ENCODE results near the gene PIEZO1. TPM values are rescaled to one million over a fixed set of nuclear protein-coding genes. Genes with fewer than 3 reads are reported as not detected.

The PIEZO1 gene
- total RNA-seq, 4 donors from 2014 or later = 81.2 to 145 (median 113) TPM

DNA sequence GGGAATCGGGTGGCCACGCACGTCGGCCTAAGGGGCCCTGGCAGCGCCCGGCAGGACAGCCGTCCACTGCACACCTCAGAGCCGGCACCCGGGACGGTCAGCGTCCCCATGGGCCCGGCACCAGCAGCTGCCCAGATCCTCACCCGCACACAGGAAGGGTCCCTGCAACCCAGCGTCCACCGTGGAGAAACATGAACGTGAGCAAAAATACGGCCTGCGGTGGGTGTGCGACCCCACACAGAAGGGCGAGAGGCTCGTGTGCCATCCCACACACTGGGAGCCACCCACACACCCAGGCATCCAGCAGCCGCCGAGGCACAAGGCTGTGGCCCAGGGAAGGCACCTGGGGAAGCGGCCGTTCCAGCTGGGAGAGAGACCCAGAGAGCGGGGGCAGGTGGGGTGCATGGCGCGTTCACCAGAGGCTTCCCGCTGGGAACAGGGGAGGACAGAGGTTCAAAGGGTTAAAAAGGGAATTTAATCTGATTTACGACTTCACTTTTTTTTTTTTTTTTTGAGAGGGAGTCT lies 6.4 kb downstream of the PIEZO1 start:
- H3K36me3 ChIP-seq = no peaks in the 10 kb centered on the region
- intact Hi-C loops (cut with DNase I) = no loop called here
- H3K4me3 ChIP-seq (replicated peaks in 1 of 3) = no peak overlapping the region
- TF ChIP-seq, protein P1, sequence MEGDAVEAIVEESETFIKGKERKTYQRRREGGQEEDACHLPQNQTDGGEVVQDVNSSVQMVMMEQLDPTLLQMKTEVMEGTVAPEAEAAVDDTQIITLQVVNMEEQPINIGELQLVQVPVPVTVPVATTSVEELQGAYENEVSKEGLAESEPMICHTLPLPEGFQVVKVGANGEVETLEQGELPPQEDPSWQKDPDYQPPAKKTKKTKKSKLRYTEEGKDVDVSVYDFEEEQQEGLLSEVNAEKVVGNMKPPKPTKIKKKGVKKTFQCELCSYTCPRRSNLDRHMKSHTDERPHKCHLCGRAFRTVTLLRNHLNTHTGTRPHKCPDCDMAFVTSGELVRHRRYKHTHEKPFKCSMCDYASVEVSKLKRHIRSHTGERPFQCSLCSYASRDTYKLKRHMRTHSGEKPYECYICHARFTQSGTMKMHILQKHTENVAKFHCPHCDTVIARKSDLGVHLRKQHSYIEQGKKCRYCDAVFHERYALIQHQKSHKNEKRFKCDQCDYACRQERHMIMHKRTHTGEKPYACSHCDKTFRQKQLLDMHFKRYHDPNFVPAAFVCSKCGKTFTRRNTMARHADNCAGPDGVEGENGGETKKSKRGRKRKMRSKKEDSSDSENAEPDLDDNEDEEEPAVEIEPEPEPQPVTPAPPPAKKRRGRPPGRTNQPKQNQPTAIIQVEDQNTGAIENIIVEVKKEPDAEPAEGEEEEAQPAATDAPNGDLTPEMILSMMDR (IDR thresholded peaks at IDR 0.05) = no peak
- TF ChIP-seq POLR2A (IDR thresholded peaks at IDR 0.05) = no peak
- H3K27ac ChIP-seq = no peak overlapping the region
- H3K9me3 ChIP-seq = no peaks in the 10 kb centered on the region
- 87 to 90% methylated on average over 19 to 26 of the region's 30 CpGs for WGBS, 2 donors
- H3K4me1 ChIP-seq = peaks cover 19 to 52% of the 10 kb centered on the region in 2 donors
- no peaks in the 10 kb centered on the region for H3K27me3 ChIP-seq
- no peak for DNase-seq

DNA sequence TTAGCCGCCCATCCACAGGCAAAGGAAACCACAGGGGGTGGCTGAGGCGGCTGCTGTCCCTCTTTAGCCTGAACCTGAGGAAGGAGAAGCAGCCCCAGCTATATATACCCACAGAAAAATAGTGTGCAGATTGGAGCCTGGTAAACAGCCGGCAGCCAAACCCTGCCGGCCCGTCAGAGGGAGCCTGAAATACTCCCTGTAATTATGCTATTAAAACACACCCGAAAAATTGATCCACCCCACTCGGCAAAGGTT lies 6.8 kb downstream of the PIEZO1 start:
- H3K36me3 ChIP-seq = no peaks in the 10 kb centered on the region
- intact Hi-C loops (cut with DNase I) = no loop called here
- H3K27ac ChIP-seq = no peak overlapping the region
- no peaks in the 10 kb centered on the region for H3K9me3 ChIP-seq
- TF ChIP-seq POLR2A (IDR thresholded peaks at IDR 0.05) = no peak
- TF ChIP-seq, protein P1 (IDR thresholded peaks at IDR 0.05) = no peak
- 87 to 88% methylated on average over 7 of the region's 7 CpGs for WGBS, 2 donors
- no peak for DNase-seq
- no peaks in the 10 kb centered on the region for H3K27me3 ChIP-seq
- H3K4me3 ChIP-seq (replicated peaks in 1 of 3) = no peak overlapping the region
- peaks cover 17 to 52% of the 10 kb centered on the region in 2 donors for H3K4me1 ChIP-seq

DNA sequence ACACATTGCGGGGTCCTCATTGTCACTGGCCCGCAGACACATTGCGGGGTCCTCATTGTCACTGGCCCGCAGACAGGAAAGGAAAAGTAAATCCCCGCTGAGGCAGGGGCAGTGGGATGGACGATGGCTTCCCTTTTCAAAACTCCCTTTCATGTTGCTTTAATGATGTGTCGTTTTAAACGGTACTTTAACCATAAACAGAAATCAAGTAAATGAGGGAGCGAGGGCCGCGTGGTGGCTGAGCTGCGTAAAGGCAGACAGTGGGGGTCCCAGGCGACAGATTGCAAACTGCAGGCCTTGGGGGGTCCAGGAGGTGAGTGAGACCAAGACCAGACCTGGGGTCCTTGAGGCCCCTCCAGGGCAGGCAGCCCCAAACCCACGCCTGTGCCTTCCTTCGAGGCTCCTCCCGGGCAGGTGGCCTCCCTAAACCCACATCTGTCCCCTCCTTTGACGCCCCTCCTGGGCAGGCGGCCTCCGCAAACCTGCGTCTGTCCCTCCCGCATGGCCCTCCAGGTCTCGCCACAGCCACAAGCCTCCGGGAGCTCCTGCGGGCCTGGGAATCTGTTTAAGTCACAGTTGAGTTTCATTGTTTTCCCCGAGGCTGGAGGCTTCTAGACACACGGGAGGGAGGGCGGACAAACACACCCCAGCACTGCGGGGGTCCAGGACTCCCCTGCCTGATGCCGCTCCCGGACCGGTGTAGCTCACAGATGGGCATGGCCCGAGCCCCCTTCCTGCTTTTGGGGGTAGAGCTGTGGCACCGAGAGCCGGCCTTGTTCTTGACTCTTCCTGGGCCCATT lies 7.3 kb downstream of the PIEZO1 start:
- Histone ChIP-seq H3K4me1 (peaks cover 12 to 54% of the 10 kb centered on the region in 2 donors), H3K4me3 (replicated peaks in 1 of 3) (no peak overlapping the region), H3K27ac (no peak overlapping the region), H3K27me3 (no peaks in the 10 kb centered on the region), H3K9me3 (no peaks in the 10 kb centered on the region), H3K36me3 (no peaks in the 10 kb centered on the region)
- DNase-seq = no peak
- intact Hi-C loops (cut with DNase I) = no loop called here
- WGBS, 2 donors = 88 to 89% methylated on average over 26 to 28 of the region's 34 CpGs
- no peak for TF ChIP-seq POLR2A (IDR thresholded peaks at IDR 0.05)
- TF ChIP-seq, protein P1 (IDR thresholded peaks at IDR 0.05) = no peak

DNA sequence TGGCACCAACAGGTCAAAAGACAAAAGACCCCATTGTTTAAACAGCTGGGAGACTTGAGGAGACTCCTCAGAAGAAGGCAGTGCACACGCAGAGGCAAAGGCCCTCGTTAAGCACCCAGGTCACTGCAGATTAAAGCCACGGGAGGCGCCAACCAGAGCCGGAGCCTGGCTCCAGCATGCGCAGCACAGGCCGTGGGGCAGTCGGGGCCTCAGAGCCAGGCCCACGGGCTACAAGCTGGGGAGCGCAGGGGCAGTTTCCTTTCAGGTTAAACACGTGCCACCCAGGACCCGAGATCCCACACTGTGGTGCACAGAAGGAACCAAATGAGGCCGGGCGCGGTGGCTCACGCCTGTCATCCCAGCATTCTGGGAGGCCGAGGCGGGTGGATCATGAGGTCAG lies 9.2 kb downstream of the PIEZO1 start:
- no peaks in the 10 kb centered on the region for H3K9me3 ChIP-seq
- no peak overlapping the region for H3K4me3 ChIP-seq (replicated peaks in 1 of 3)
- peaks cover 17 to 53% of the 10 kb centered on the region in 2 donors for H3K4me1 ChIP-seq
- H3K27me3 ChIP-seq = no peaks in the 10 kb centered on the region
- H3K36me3 ChIP-seq = no peaks in the 10 kb centered on the region
- TF ChIP-seq POLR2A (IDR thresholded peaks at IDR 0.05) = no peak
- TF ChIP-seq, protein P1 (IDR thresholded peaks at IDR 0.05) = no peak
- intact Hi-C loops (cut with DNase I) = no loop called here
- DNase-seq = no peak
- H3K27ac ChIP-seq = no peak overlapping the region
- 88 to 92% methylated on average over 16 to 18 of the region's 18 CpGs for WGBS, 2 donors

DNA sequence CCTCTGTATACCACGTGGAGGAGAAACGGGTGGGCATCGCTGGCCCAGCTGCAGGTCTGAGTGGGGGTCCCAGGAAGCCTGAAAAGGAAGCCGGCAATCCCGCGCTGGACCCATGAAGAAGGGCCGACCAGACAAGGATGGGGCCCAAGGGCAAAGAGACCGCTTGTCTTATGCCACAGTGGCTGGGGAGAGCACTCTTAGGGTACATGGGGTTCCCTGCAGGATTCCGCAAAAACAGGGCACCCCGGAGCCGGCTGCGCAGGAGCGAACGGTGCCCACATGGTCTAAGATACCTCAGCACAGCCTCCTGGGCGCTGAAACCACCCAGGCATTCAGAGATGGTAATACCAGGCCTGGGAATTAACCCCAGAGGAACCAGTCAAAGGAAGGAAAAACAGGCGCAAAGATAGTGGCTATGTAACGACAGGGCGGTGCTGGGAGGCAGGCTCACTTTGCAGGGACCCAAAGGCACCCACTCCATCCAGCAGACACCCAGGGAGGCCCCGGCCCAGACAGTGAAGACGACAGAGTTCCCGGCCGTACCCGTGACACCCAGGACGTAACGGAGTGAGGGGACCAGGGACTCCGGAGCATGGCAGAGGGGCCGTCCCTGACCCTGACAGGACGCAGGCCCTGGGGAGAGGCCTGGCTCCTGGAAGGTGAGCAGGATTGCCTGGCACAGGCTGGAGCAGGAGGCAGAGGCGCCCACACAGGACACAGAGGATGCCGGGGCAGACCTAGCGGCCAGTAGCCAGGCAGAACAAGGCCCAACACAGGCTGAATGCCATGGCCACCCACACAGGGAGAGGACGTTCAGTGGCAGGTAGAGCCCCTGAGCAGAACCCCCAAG lies 10.3 kb downstream of the PIEZO1 start:
- Histone ChIP-seq H3K4me3 (replicated peaks in 1 of 3) (no peak overlapping the region), H3K27me3 (no peaks in the 10 kb centered on the region), H3K27ac (no peak overlapping the region), H3K4me1 (peaks cover 25 to 53% of the 10 kb centered on the region in 2 donors), H3K36me3 (no peaks in the 10 kb centered on the region), H3K9me3 (no peaks in the 10 kb centered on the region)
- WGBS, 2 donors = 93% methylated on average over 23 to 29 of the region's 32 CpGs
- intact Hi-C loops (cut with DNase I) = no loop called here
- no peak for DNase-seq
- TF ChIP-seq, protein P1 (IDR thresholded peaks at IDR 0.05) = no peak
- no peak for TF ChIP-seq POLR2A (IDR thresholded peaks at IDR 0.05)
